Stomach (tissue), 9 donors: ENCODE measurements around the gene CSNK2B. TPM values are rescaled to one million over a fixed set of nuclear protein-coding genes. Genes with fewer than 3 reads are reported as not detected.

Experiments used
- DNase-seq, 2 donors: peaks; one replicate each; pipeline versions ENCODE4 v3.0.0 to v3.0.0-alpha.2; 2013 to 2019
- H3K27ac ChIP-seq, 5 donors: fragments of 200-600 bp in 4 of 5; sonication (generic) in 4 of 5; one replicate each; pipeline ENCODE4 v1.5.1; 2013 to 2019; ENCODE audit warnings: mild to moderate bottlenecking in 1 of 5, moderate library complexity in 1 of 5
- H3K27me3 ChIP-seq, 3 donors: fragments of 200-600 bp; sonication (generic); one replicate each; pipeline ENCODE4 v1.5.1; 2017 to 2019; ENCODE audit warnings: mixed run types in 1 of 3
- H3K36me3 ChIP-seq, 4 donors: fragments of 200-600 bp; sonication (generic); 1 replicate in 3 of 4; 2 replicates in 1 of 4; pipeline ENCODE4 v1.5.1; 2016 to 2019
- H3K4me1 ChIP-seq, 4 donors: fragments of 200-600 bp; sonication (generic); one replicate each; pipeline ENCODE4 v1.5.1; 2016 to 2019
- H3K4me3 ChIP-seq, 4 donors: fragments of 200-600 bp; sonication (generic) in 3 of 4; one replicate each; pipeline ENCODE4 v1.5.1; 2016 to 2019; ENCODE audit warnings: mild to moderate bottlenecking in 1 of 4
- H3K9me3 ChIP-seq, 4 donors: fragments of 200-600 bp; sonication (generic); one replicate each; pipeline ENCODE4 v1.5.1; 2016 to 2019
- EP300 ChIP-seq: sonication (generic); formaldehyde crosslinking; IDR thresholded peaks from one replicate; pipeline ENCODE4 v1.6.1; 2017; ENCODE audit warnings: antibody characterized with exemption
- POLR2A ChIP-seq, 4 donors: fragments of 450-650 bp; IDR thresholded peaks; one replicate each; pipeline ENCODE4 v1.6.1; 2016; ENCODE audit warnings: antibody characterized with exemption in 4 of 4, control low read depth in 2 of 4, mild to moderate bottlenecking in 1 of 4, moderate library complexity in 1 of 4
- POLR2AphosphoS5 ChIP-seq, 3 donors: sonication (generic); formaldehyde crosslinking; IDR thresholded peaks; one replicate each; pipeline ENCODE4 v1.6.1; 2016; ENCODE audit warnings: antibody characterized with exemption in 3 of 3
- WGBS, 5 donors: extraction: QIAGEN DNeasy Blood & Tissue Kit in 3 of 5; methylation state at CpG; one replicate each; pipeline versions ENCODE4 v1.1.5 to v1.1.7; 2013 to 2018; 5-methylcytosine and 5-hydroxymethylcytosine counted together
- intact Hi-C: fragments of 100-400 bp; cut with DNase I; formaldehyde crosslinking; loops from one replicate; pipeline ENCODE4 v1.15.1; 2023; ENCODE audit warnings: low total_unique reads
- polyA plus RNA-seq, 3 donors: library from polyadenylated mRNA; stranded (reverse); fragments of 200-250 nt; gene quantifications; one replicate each; pipeline ENCODE4 v1.2.3, GENCODE V29; 2013
- total RNA-seq, 5 donors: library from RNA; depleted of rRNA; stranded (reverse); fragments of >200 nt; gene quantifications; one replicate each; pipeline versions ENCODE4 v1.1.0 to v1.2.3, GENCODE V29; 2014 to 2016
- TF ChIP-seq, protein P1 (sequence below), 7 experiments: fragments of 450-650 bp in 4 of 7; fragments of 200-600 bp in 3 of 7; sonication (generic) in 3 of 7; IDR thresholded peaks; one replicate each; pipeline ENCODE4 v1.5.1; 2016 to 2019; ENCODE audit warnings: antibody characterized with exemption in 7 of 7, control low read depth in 2 of 7, mild to moderate bottlenecking in 1 of 7
- donor health status: healthy with polysubstance abuse.
- donor health status: Bipolar disorder and iron deficiency.
- donor health status: healthy.

CSNK2B gene
- total and polyA plus RNA-seq, 8 donors = 11.3 to 375 (median 166) TPM

DNA sequence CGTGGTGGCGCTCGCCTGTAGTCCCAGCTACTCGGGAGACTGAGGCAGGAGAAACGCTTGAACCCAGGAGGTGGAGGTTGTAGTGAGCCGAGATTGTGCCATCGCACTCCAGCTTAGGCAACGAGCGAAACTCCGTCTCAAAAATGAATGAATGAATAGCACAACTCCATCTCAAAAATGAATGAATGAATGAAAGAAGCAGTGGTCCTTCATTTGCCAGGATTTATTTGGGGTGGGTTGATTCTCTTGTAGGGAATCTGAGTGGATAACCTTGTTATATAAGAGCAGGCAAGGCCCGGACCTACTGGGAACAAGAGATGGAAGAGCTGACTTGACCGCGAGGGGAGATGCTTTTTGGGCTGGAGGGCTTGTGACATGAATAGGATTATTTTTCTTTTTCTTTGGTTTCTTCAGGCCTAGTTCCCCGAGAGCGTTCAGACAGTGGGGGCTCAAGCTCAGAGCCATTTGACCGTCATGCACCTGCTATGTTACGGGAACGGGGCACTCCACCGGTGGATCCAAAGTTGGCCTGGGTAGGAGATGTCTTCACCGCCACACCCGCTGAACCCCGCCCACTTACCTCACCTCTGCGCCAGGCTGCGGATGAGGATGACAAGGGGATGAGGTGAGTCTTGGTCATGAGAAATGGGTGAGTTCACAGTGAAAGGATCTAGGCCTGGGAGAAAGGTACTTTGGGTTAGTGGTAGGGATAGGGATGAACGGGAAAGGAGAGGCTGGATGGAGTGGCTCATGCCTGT lies 35.5 kb upstream of the CSNK2B start:
- WGBS, 5 donors = 89 to 93% (median 93%) methylated on average over 25 of the region's 25 CpGs
- H3K4me3 ChIP-seq = no peak overlapping the region
- peaks cover 99 to 100% (median 100%) of the 10 kb centered on the region in 4 donors for H3K36me3 ChIP-seq
- intact Hi-C loops = no loop called here
- no peak for DNase-seq
- H3K27ac ChIP-seq = no peak overlapping the region
- H3K27me3 ChIP-seq = no peaks in the 10 kb centered on the region
- no peaks in the 10 kb centered on the region for H3K9me3 ChIP-seq
- H3K4me1 ChIP-seq = no peaks in the 10 kb centered on the region
- no peak for TF ChIP-seq POLR2A (IDR thresholded peaks at IDR 0.05)
- no peak for TF ChIP-seq EP300
- no peak for TF ChIP-seq POLR2AphosphoS5 (IDR thresholded peaks at IDR 0.05)
- TF ChIP-seq, protein P1, sequence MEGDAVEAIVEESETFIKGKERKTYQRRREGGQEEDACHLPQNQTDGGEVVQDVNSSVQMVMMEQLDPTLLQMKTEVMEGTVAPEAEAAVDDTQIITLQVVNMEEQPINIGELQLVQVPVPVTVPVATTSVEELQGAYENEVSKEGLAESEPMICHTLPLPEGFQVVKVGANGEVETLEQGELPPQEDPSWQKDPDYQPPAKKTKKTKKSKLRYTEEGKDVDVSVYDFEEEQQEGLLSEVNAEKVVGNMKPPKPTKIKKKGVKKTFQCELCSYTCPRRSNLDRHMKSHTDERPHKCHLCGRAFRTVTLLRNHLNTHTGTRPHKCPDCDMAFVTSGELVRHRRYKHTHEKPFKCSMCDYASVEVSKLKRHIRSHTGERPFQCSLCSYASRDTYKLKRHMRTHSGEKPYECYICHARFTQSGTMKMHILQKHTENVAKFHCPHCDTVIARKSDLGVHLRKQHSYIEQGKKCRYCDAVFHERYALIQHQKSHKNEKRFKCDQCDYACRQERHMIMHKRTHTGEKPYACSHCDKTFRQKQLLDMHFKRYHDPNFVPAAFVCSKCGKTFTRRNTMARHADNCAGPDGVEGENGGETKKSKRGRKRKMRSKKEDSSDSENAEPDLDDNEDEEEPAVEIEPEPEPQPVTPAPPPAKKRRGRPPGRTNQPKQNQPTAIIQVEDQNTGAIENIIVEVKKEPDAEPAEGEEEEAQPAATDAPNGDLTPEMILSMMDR (IDR thresholded peaks at IDR 0.05) = no peak

DNA sequence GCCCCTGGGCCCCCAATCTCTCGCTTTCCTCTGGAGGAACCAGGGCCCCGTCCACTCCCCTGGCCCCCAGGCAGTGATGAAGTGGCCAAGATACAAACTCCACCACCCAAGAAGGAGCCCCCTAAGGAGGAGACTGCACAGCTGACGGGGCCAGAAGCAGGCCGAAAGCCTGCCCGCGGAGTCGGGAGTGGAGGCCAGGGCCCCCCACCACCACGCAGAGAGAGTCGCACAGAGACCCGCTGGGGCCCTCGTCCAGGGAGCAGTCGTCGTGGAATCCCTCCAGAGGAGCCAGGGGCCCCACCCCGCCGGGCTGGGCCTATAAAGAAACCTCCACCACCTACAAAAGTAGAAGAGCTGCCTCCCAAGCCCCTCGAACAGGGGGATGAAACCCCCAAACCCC lies 34.7 kb upstream of the CSNK2B start:
- Histone ChIP-seq H3K4me1 (no peaks in the 10 kb centered on the region), H3K36me3 (peaks cover 99 to 100% (median 100%) of the 10 kb centered on the region in 4 donors), H3K27me3 (no peaks in the 10 kb centered on the region), H3K27ac (no peak overlapping the region), H3K9me3 (no peaks in the 10 kb centered on the region), H3K4me3 (no peak overlapping the region)
- TF ChIP-seq EP300 (no peak), POLR2A (IDR thresholded peaks at IDR 0.05) (no peak)
- TF ChIP-seq, protein P1 (IDR thresholded peaks at IDR 0.05) = no peak
- intact Hi-C loops = no loop called here
- WGBS, 5 donors = 86 to 98% (median 87%) methylated on average over 7 to 16 of the region's 16 CpGs
- DNase-seq = no peak

DNA sequence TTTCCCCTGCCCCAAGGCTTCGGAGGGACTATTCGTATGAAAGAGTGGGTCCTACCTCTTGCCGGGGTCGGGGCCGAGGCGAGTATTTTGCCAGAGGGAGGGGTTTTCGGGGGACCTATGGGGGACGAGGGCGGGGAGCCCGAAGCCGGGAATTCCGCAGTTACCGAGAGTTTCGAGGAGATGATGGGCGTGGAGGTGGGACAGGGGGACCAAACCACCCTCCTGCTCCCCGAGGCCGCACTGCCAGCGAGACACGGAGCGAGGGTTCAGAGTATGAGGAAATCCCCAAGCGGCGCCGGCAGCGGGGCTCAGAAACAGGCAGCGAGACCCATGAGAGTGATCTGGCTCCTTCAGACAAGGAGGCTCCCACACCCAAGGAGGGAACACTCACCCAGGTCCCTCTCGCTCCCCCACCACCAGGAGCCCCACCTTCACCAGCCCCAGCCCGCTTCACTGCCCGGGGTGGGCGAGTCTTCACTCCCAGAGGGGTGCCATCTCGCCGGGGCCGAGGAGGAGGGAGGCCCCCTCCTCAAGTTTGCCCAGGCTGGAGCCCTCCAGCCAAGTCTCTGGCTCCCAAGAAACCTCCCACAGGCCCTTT lies 34.1 kb upstream of the CSNK2B start:
- intact Hi-C loops = no loop called here
- DNase-seq = no peak
- Histone ChIP-seq H3K36me3 (peaks cover 99 to 100% (median 100%) of the 10 kb centered on the region in 4 donors), H3K9me3 (no peaks in the 10 kb centered on the region), H3K27ac (no peak overlapping the region), H3K4me3 (no peak overlapping the region), H3K27me3 (no peaks in the 10 kb centered on the region), H3K4me1 (no peaks in the 10 kb centered on the region)
- TF ChIP-seq POLR2AphosphoS5 (IDR thresholded peaks at IDR 0.05) (no peak), EP300 (no peak)
- TF ChIP-seq, protein P1 (IDR thresholded peaks at IDR 0.05) = no peak
- WGBS, 5 donors = 85 to 91% (median 89%) methylated on average over 27 to 32 of the region's 32 CpGs

DNA sequence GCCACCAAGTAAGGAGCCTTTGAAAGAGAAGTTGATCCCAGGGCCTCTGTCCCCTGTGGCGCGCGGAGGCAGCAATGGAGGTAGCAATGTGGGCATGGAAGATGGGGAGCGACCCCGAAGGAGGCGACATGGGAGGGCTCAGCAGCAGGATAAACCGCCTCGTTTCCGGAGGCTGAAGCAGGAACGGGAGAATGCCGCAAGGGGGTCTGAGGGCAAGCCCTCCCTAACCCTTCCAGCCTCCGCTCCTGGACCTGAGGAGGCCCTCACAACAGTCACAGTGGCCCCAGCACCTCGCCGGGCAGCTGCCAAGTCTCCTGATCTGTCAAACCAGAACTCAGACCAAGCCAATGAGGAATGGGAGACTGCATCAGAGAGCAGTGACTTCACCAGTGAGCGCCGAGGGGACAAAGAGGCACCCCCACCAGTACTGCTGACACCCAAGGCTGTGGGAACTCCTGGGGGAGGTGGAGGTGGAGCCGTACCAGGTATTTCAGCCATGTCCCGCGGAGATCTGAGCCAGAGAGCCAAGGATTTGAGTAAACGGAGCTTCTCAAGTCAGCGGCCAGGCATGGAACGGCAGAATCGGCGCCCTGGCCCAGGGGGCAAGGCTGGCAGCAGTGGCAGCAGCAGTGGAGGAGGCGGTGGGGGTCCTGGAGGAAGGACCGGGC lies 33.5 kb upstream of the CSNK2B start:
- Histone ChIP-seq H3K27ac (peak overlapping the region in 2 of 5 donors; percentile 2 to 34), H3K4me1 (no peaks in the 10 kb centered on the region), H3K4me3 (no peak overlapping the region), H3K27me3 (no peaks in the 10 kb centered on the region), H3K9me3 (no peaks in the 10 kb centered on the region), H3K36me3 (peaks cover 99 to 100% (median 100%) of the 10 kb centered on the region in 4 donors)
- WGBS, 5 donors = 88 to 92% (median 90%) methylated on average over 25 to 26 of the region's 26 CpGs
- DNase-seq = no peak
- TF ChIP-seq EP300 (no peak), POLR2A (IDR thresholded peaks at IDR 0.05) (no peak), POLR2AphosphoS5 (IDR thresholded peaks at IDR 0.05) (no peak)
- TF ChIP-seq, protein P1 (IDR thresholded peaks at IDR 0.05) = no peak
- intact Hi-C loops = no loop called here
